C4-2B (cell line): Measurements from ENCODE around the gene REV3L.

Experiments used
- CTCF ChIP-seq: fragments of 450-650 bp; conservative IDR thresholded peaks from 2 replicates; pipeline ENCODE4 v1.5.1; 2017; ENCODE audit warnings: mild to moderate bottlenecking
- ZFX ChIP-seq: fragments of 450-650 bp; IDR thresholded peaks from 2 replicates; pipeline ENCODE4 v1.6.1; 2017

DNA sequence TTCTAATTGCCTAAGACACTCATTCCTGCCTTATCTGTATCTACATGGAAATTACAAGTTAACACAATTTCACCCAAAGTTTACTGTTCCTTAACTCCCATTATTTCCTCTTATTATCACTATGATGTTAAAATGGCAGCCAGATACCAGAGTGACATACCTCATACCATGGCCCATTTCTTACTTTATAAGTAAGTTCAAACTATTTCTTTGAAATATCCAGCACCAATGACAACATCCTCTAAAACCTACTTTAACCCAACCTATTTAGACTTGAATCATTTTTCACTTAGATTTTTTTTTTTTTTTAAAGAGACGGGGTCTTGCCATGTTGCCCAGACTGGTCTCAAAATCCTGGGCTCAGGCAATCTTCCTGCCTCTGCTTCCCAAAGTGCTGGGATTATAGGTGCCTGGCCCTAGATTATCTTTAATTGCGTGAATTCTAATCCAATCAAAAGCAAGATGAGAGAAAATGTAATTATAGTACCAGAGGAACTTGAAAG lies 10.0 kb downstream of the REV3L start:
- no peak for TF ChIP-seq CTCF
- TF ChIP-seq ZFX = no peak
